Tracheal epithelial cell (primary cell): Measurements from ENCODE around the gene DGLUCY. TPM values are rescaled to one million over a fixed set of nuclear protein-coding genes. Genes with fewer than 3 reads are reported as not detected.

ENCODE experiments used
- total RNA-seq: library from RNA; depleted of rRNA; stranded (reverse); fragments of >200 nt; gene quantifications from 2 replicates; pipeline ENCODE4 v1.2.1, GENCODE V29; 2014

The DGLUCY gene, protein sequence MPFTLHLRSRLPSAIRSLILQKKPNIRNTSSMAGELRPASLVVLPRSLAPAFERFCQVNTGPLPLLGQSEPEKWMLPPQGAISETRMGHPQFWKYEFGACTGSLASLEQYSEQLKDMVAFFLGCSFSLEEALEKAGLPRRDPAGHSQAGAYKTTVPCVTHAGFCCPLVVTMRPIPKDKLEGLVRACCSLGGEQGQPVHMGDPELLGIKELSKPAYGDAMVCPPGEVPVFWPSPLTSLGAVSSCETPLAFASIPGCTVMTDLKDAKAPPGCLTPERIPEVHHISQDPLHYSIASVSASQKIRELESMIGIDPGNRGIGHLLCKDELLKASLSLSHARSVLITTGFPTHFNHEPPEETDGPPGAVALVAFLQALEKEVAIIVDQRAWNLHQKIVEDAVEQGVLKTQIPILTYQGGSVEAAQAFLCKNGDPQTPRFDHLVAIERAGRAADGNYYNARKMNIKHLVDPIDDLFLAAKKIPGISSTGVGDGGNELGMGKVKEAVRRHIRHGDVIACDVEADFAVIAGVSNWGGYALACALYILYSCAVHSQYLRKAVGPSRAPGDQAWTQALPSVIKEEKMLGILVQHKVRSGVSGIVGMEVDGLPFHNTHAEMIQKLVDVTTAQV
- 12.6 and 33.0 TPM in 2 replicates for total RNA-seq

DNA sequence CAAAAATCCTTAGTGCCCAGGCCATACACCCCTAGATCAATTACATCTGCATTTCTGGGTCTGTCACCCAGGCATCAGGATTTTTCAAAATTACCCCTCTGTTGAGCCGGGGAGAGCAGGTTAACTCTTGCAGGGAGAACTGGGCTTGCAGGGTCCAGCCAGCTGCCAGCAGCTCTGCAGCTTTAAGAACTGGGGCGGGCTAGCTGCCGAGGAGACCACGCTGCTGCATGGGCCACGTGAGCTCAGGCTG is at the start of gene DGLUCY:
DGLUCY (plus strand) TSS at position 245 of the 250 bp plus-strand sequence. CDS start 46,222 bp downstream, outside the sequence.

DNA sequence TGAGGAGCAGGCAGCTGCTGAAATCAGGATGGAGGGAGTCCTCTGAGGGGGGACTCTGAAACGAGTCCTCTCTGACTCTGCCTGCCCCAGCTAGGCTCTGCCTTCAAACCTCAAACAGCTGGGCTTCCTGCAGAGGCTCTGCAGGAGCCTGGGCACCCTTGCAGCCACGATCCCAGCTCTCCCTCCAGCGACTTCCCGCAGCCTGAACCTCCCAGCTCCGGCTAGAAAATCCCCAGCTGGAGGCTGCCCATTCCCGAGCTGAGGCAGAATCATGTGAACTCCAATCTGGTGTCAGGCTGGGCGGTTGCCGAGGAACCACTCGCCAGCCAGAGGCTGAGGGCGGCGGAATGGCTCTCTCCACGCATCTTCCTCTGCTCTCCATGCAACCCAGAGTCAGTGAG is 130.6 kb downstream of the DGLUCY start, which contains the start of gene GPR68:
GPR68 (minus strand) TSS at position 204 of the 401 bp plus-strand sequence. CDS start 9,654 bp downstream, outside the sequence.

Other genes with a start within 250 kb of the DGLUCY start
- 1.2 and 4.5 TPM in 2 replicates for gene RPS6KA5, start 53.4 kb upstream of the DGLUCY start, total RNA-seq
- gene GPR68, start 130.6 kb downstream of the DGLUCY start, total RNA-seq = 0.85 and 6.7 TPM in 2 replicates